NCI-H187 (cell line): Measurements from ENCODE around the gene NEO1.

Experiments used
- DNase-seq, 2 experiments: peaks; one replicate each; lab custom pipeline; 2025; lab: John Stamatoyannopoulos, UW

Gene NEO1

GRCh38 chr15:73078722-73079121 is 26.5 kb downstream of the NEO1 start:
- DNase-seq = no peak

DNA sequence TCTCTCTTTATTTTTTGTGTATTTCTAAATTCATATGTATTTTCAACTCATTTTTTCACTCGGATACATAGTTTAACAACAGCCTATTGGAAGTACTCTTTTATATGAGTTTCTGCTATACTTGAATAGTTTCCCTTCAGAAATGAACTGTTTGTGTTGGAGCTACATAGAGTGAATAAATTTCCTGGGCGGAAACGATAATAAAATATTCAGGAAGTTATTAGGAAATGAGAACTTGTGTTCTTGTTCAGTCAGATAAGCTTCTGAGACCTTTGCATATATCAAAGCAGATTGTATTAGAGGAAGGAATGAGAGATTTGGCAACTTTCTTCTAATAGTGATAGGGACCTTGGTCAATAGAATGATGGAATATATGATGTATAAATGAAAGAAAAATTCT is 27.3 kb downstream of the NEO1 start:
- no peak for DNase-seq

GRCh38 chr15:73081321-73081958 is 29.2 kb downstream of the NEO1 start:
- DNase-seq = no peak

DNA sequence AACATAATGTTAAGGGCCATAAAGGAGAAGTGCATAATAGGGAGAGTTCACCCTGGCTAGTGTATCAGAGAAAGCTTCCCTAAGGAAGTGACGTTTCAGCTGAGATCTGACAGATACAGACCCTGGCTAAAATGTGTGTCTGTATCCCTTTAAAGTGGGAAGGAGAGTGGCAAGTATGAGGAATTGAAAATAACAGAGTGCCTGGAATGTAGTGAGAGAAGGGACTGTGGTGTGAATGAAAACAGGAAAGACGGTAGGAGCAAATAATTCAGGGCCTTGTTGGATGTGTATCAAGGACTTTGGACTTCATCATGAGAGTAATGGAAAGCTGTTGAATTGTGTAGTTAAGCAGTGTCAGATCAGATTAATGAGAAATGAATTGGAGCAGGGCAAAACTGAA is 30.5 kb downstream of the NEO1 start:
- DNase-seq = no peak

- no peak for DNase-seq
Observed at GRCh38 chr15:73087098-73087497, 34.8 kb downstream of the NEO1 start.

- DNase-seq = no peak
Observed at GRCh38 chr15:73105064-73105463, 52.8 kb downstream of the NEO1 start.

DNA sequence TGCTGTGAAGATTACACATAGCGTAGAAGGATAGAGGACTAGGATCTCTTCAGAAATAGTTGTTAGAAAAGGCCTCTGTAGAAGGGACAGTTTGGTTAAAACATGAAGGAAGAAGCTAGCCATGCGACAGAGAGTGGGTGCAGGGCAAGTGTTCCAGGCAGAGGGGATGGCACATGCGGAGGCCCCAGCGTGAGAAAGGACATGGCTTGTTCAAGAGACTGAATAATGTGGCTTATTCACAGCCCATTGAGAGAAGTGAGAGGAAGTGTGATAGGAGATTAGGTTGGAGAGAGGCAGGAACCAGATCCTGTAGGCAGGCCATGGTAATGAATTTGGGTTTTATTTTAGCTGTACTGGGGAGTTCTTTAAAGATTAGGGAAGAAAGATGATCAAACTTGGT is 56.4 kb downstream of the NEO1 start:
- DNase-seq = no peak

- DNase-seq = no peak
Observed at GRCh38 chr15:73109765-73110164, 57.5 kb downstream of the NEO1 start.

DNA sequence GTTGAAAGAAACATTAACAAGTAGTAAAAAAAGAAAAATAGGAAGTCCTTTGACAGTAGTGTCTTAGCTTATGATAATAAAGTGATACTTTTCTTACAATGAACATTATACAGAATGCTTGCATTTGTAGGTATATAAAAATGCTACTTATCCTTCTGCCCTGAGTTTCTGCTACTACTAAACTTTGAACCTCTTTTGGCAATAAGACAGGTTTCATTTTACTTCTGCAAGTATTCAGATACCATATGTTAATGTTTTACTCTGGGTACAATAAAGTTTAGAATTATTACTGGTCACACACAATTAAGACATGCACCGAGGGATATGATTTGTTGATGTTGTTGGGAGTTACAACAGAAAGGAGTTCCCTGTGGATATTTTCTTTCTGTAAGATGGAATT is 57.9 kb downstream of the NEO1 start:
- no peak for DNase-seq

- DNase-seq = no peak
Observed at GRCh38 chr15:73114064-73114463, 61.8 kb downstream of the NEO1 start.

DNA sequence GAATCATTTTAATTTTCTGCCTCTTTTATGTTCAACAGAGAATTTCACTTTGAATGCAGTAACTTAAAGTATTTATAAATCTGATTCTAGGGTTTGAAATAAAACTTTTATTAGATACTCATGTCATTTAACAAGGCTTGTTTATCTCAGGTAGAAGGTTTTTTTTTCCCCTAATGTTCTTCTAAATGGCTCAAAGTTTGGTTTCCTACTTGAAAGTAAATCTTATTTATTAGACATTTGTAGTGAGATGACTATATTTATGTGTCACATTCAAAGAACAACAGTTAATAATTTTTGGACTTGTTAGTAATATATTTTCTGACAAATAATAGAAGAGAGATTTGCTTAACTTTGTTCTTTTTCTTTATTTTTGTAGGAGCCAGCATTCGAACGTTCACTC is 63.9 kb downstream of the NEO1 start:
- DNase-seq = no peak

DNA sequence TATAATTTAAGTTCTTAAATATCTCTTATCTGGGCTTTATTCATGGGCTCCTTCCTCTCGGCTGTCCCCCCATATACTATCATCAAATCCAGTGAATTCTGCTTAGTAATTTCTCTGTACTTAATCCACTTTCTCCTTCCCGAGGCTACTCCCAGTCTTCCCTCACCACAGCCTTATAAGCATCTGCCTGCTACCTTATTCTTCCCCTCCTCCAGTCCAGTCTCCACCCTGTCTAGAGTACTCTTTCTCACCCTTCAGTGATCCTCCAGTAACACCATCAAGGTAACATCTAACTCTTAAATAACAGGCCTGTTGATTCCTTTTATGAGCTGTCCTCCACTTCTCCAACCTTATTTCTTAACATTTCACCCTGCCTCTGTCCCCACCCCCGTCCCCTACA is 65.8 kb downstream of the NEO1 start:
- no peak for DNase-seq

DNA sequence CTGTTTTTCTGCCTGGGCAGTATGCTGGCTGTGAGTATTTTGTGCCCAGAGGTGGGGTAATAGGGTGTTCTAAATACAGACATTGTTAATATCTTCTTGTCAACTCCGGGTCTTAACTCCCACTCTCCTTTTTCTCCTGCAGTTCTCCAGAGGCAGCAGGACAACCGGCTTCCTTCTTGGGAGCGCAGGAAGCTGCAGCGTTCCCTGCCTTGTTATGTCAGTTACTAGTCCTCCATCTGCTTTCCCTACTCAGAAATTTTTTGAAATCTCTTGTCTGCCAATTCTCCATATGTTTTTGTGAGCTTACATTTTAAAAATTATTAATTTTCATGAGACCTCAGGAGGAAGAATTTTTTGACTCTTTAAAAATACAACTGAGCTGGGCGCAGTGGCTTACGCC is 67.2 kb downstream of the NEO1 start:
- no peak for DNase-seq

- no peak for DNase-seq
Observed at GRCh38 chr15:73120269-73120668, 68.0 kb downstream of the NEO1 start.

- DNase-seq = no peak
Observed at GRCh38 chr15:73125219-73125618, 73.0 kb downstream of the NEO1 start.

DNA sequence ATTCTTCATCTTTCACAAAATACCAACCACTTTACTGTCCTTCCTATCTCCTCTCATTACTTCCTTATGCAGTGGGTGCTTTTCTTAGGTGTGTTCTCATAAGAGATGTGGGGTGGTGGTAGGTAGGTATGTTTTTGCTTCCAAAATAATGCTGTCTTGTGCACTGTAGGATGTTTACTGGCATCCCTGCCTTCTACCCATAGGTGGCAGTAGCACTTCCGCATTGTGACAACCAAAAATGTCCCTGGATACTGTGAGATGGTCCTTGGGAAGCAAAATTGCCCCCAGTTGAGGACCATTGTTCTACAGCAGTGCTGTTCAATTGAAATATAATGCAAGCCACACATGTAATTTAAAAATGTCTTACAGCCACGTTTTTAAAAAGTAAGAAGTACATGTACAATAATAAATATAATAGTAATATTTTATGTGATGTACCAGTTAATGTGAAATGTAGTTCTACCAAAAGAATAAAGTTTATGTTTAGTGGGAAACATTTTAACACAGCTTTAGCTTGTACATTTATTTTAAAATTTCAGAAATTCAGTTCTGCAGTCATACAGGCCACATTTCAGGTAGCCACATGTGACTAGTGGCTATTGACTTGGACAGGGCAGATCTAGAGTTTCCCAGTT is 75.2 kb downstream of the NEO1 start:
- DNase-seq = no peak

DNA sequence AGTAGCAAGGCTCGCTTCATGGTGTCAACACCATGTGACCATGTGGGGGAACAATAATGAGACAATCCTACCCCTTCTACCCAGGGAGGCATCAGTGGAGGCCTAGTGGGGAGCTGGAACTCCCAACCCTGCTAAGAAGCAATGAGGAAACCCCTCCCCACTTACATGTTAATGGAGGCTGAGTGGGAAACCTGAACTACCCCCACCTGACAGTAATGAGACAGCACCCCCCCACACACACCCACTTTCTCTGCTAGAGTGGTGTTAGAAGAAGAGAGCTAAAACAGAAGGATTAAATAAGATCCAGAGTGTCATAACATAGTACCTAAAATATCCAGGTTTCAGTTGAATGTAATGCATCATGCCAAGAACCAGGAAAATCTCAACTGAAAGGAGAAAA is 78.6 kb downstream of the NEO1 start:
- no peak for DNase-seq

- no peak for DNase-seq
Observed at GRCh38 chr15:73134196-73134595, 81.9 kb downstream of the NEO1 start.

- no peak for DNase-seq
Observed at GRCh38 chr15:73139041-73139743, 86.9 kb downstream of the NEO1 start.

- DNase-seq = no peak
Observed at GRCh38 chr15:73139744-73140553, 87.7 kb downstream of the NEO1 start.

GRCh38 chr15:73141216-73141900 is 89.1 kb downstream of the NEO1 start:
- no peak for DNase-seq
